H1 (cell line): Measurements from ENCODE around the gene SEC24C. TPM values are rescaled to one million over a fixed set of nuclear protein-coding genes. Genes with fewer than 3 reads are reported as not detected.
A peak's percentile ranks its signal among the peaks of the same experiment; 100 is the strongest.

ENCODE experiments used
- CTCF ChIA-PET: fragments of 300-600 bp; sonication (Branson Sonifier 250); formaldehyde crosslinking; loops from one replicate; lab custom pipeline; 2021; ENCODE audit not compliant: partially characterized antibody; lab: Charles Lee
- POLR2A ChIA-PET: fragments of 300-600 bp; sonication (Branson Sonifier 250); formaldehyde crosslinking; loops from one replicate; lab custom pipeline; 2021; ENCODE audit warnings: inconsistent platforms; ENCODE audit not compliant: partially characterized antibody; lab: Charles Lee
- DNase-seq, 2 experiments: peaks; one replicate each; pipeline versions ENCODE4 v3.0.0 to v3.0.0-alpha.2; 2010 to 2022; ENCODE audit warnings: low spot score in 2 of 2, low read depth in 1 of 2, mixed read lengths in 1 of 2
- FAIRE-seq: peaks from 2 replicates; lab custom pipeline; 2011; peaks lifted over from hg19 to GRCh38; lab: Jason Lieb, UNC
- H2AFZ ChIP-seq: 2 replicates; pipeline ENCODE4 v1.8.1; 2012; ENCODE audit warnings: low read length, inconsistent platforms
- H2AK5ac ChIP-seq: 2 replicates; pipeline ENCODE4 v1.6.1; 2013; ENCODE audit warnings: low read depth, low read length
- H2BK120ac ChIP-seq: replicated peaks from 2 replicates; pipeline ENCODE3; 2013; ENCODE audit warnings: low read depth, low read length, inconsistent platforms
- H2BK12ac ChIP-seq: 2 replicates; pipeline ENCODE4 v1.6.1; 2013; ENCODE audit warnings: low read depth, low read length
- H2BK15ac ChIP-seq: 2 replicates; pipeline ENCODE4 v1.6.1; 2013; ENCODE audit warnings: low read length
- H2BK20ac ChIP-seq: 2 replicates; pipeline ENCODE4 v1.6.1; 2013; ENCODE audit warnings: low read length
- H2BK5ac ChIP-seq: 2 replicates; pipeline ENCODE4 v1.6.1; 2013; ENCODE audit warnings: low read depth, low read length
- H3K14ac ChIP-seq: 2 replicates; pipeline ENCODE4 v1.6.1; 2013; ENCODE audit warnings: inconsistent platforms; ENCODE audit not compliant: insufficient read length
- H3K18ac ChIP-seq: 2 replicates; pipeline ENCODE4 v1.6.1; 2013; ENCODE audit warnings: low read length; ENCODE audit errors: extremely low read depth
- H3K23ac ChIP-seq: 2 replicates; pipeline ENCODE4 v1.6.1; 2013; ENCODE audit warnings: inconsistent platforms; ENCODE audit not compliant: insufficient read length
- H3K23me2 ChIP-seq: 2 replicates; pipeline ENCODE4 v1.6.1; 2013; ENCODE audit warnings: low read depth, low read length
- H3K27ac ChIP-seq: 2 replicates; pipeline ENCODE4 v1.6.1; 2011; ENCODE audit warnings: low read depth, low read length, inconsistent platforms
- H3K27me3 ChIP-seq, 4 experiments: replicated peaks in 1 of 4; 1 replicate in 1 of 4; 2 replicates in 3 of 4; pipeline versions ENCODE4 v1.6.1 to v1.8.1; 2011 to 2013; ENCODE audit warnings: low read length in 3 of 4, mild to moderate bottlenecking in 3 of 4, inconsistent platforms in 2 of 4, mixed read lengths in 2 of 4, moderate library complexity in 1 of 4; ENCODE audit not compliant: control insufficient read depth in 3 of 4, insufficient read depth in 3 of 4; ENCODE audit errors: extremely low read depth in 1 of 4
- H3K36me3 ChIP-seq, 4 experiments: 2 replicates each; pipeline versions ENCODE4 v1.6.1 to v1.8.1; 2011 to 2013; ENCODE audit warnings: mild to moderate bottlenecking in 4 of 4, low read length in 3 of 4, moderate library complexity in 2 of 4, control low read depth in 1 of 4, inconsistent platforms in 1 of 4; ENCODE audit not compliant: insufficient read depth in 4 of 4, control insufficient read depth in 2 of 4
- H3K4ac ChIP-seq: replicated peaks from 2 replicates; pipeline ENCODE3; 2013; ENCODE audit warnings: low read length, low read depth, mixed read lengths, inconsistent platforms; ENCODE audit not compliant: insufficient read length
- H3K4me1 ChIP-seq, 4 experiments: replicated peaks in 1 of 4; 1 replicate in 1 of 4; 2 replicates in 3 of 4; pipeline versions ENCODE4 v1.6.1 to v1.8.1; 2011 to 2013; ENCODE audit warnings: low read length in 3 of 4, inconsistent platforms in 2 of 4, mixed read lengths in 1 of 4; ENCODE audit not compliant: insufficient read depth in 4 of 4, control insufficient read depth in 3 of 4
- H3K4me2 ChIP-seq, 2 experiments: 2 replicates each; pipeline versions ENCODE4 v1.6.1 to v1.8.1; 2011 to 2013; ENCODE audit warnings: low read depth in 2 of 2, low read length in 2 of 2, control low read depth in 1 of 2, inconsistent platforms in 1 of 2, mild to moderate bottlenecking in 1 of 2; ENCODE audit not compliant: insufficient read depth in 1 of 2
- H3K4me3 ChIP-seq, 4 experiments: fragments of 200-600, 300-600 bp in 1 of 4; sonication (generic), shearing (Covaris generic), sonication (Bioruptor Twin) in 1 of 4; 2 replicates each; pipeline versions ENCODE4 v1.5.1 to v1.8.1; 2011 to 2016; ENCODE audit warnings: low read length in 4 of 4, low read depth in 3 of 4, control low read depth in 2 of 4, inconsistent platforms in 2 of 4, mild to moderate bottlenecking in 2 of 4, mixed read lengths in 1 of 4, moderate library complexity in 1 of 4; ENCODE audit not compliant: insufficient read depth in 2 of 4; ENCODE audit errors: extremely low read depth in 1 of 4
- H3K56ac ChIP-seq: replicated peaks from 2 replicates; pipeline ENCODE3; 2013; ENCODE audit warnings: low read depth, mild to moderate bottlenecking, mixed read lengths, low read length, inconsistent platforms; ENCODE audit not compliant: insufficient read length
- H3K79me1 ChIP-seq: 2 replicates; pipeline ENCODE4 v1.6.1; 2013; ENCODE audit warnings: low read depth, low read length, control low read depth
- H3K79me2 ChIP-seq, 2 experiments: 2 replicates each; pipeline versions ENCODE4 v1.6.1 to v1.8.1; 2012 to 2013; ENCODE audit warnings: low read length in 2 of 2, mild to moderate bottlenecking in 2 of 2, inconsistent platforms in 1 of 2; ENCODE audit not compliant: insufficient read depth in 2 of 2, control insufficient read depth in 1 of 2
- H3K9ac ChIP-seq, 4 experiments: replicated peaks in 1 of 4; 1 replicate in 1 of 4; 2 replicates in 3 of 4; pipeline versions ENCODE4 v1.6.1 to v1.8.1; 2011 to 2013; ENCODE audit warnings: low read depth in 3 of 4, low read length in 3 of 4, control low read depth in 2 of 4, mild to moderate bottlenecking in 2 of 4, moderate library complexity in 2 of 4, inconsistent platforms in 1 of 4; ENCODE audit errors: extremely low read depth in 1 of 4
- H3K9me3 ChIP-seq, 2 experiments: 2 replicates each; pipeline versions ENCODE4 v1.6.1 to v1.8.1; 2012 to 2013; ENCODE audit warnings: mild to moderate bottlenecking in 2 of 2, moderate library complexity in 2 of 2, control low read depth in 1 of 2, inconsistent platforms in 1 of 2, low read depth in 1 of 2, low read length in 1 of 2, mixed read lengths in 1 of 2; ENCODE audit not compliant: insufficient read depth in 2 of 2
- H4K20me1 ChIP-seq, 2 experiments: replicated peaks in 1 of 2; 2 replicates each; pipeline versions ENCODE3 to v1.8.1; 2011 to 2013; ENCODE audit warnings: inconsistent platforms in 2 of 2, low read length in 2 of 2, mild to moderate bottlenecking in 1 of 2; ENCODE audit not compliant: insufficient read depth in 2 of 2, control insufficient read depth in 1 of 2
- H4K5ac ChIP-seq: 2 replicates; pipeline ENCODE4 v1.6.1; 2013; ENCODE audit warnings: low read length, low read depth, mixed read lengths, inconsistent platforms; ENCODE audit not compliant: insufficient read length
- H4K8ac ChIP-seq: 2 replicates; pipeline ENCODE4 v1.8.0; 2013; ENCODE audit warnings: mild to moderate bottlenecking, moderate library complexity, low read length, inconsistent platforms; ENCODE audit not compliant: insufficient read depth; ENCODE audit errors: extremely low read depth
- H4K91ac ChIP-seq: replicated peaks from 2 replicates; pipeline ENCODE3; 2013; ENCODE audit warnings: low read length, mixed read lengths, inconsistent platforms; ENCODE audit not compliant: insufficient read length
- BRCA1 ChIP-seq: IDR thresholded peaks from 2 replicates; pipeline ENCODE4 v1.6.1; 2012; ENCODE audit warnings: low read depth, low read length, improper control_type of control experiment
- CBX5 ChIP-seq: fragments of 300-800, 300-1000 bp; sonication (generic); IDR thresholded peaks from 2 replicates; pipeline ENCODE4 v1.7.1; 2016; ENCODE audit warnings: antibody characterized with exemption, low read length, low read depth
- RFX5 ChIP-seq: IDR thresholded peaks from 2 replicates; pipeline ENCODE4 v1.6.1; 2011; ENCODE audit warnings: low read depth, low read length, improper control_type of control experiment, borderline replicate concordance
- SIX5 ChIP-seq: IDR thresholded peaks from 2 replicates; pipeline ENCODE4 v1.6.1; 2011; ENCODE audit warnings: mild to moderate bottlenecking, low read depth, low read length
- TCF12 ChIP-seq: IDR thresholded peaks from 2 replicates; pipeline ENCODE4 v1.6.1; 2011; ENCODE audit warnings: low read depth, mild to moderate bottlenecking, low read length
- WGBS, 2 experiments: shearing (Covaris generic) in 1 of 2; methylation state at CpG; one replicate each; pipeline versions ENCODE4 v1.1.6 to v1.1.7; 2013 to 2015; ENCODE audit warnings: low lambda C conversion rate in 2 of 2, mixed read lengths in 2 of 2, inconsistent platforms in 1 of 2, low coverage in 1 of 2, missing lambda C conversion rate in 1 of 2; ENCODE audit not compliant: insufficient replicate concordance in 2 of 2, insufficient coverage in 1 of 2, insufficient read length in 1 of 2; ENCODE audit errors: extremely low coverage in 1 of 2, missing lambda C conversion rate in 1 of 2; 5-methylcytosine and 5-hydroxymethylcytosine counted together
- polyA plus RNA-seq, 7 experiments: library from polyadenylated mRNA; depleted of rRNA in 3 of 7; stranded (reverse) in 5 of 7; unstranded in 2 of 7; fragments of >200 nt in 5 of 7; fragments of 200-250 nt in 2 of 7; gene quantifications; 1 replicate in 5 of 7; 2 replicates in 1 of 7; 4 replicates in 1 of 7; pipeline versions ENCODE4 v1.2.1 to v1.2.3, GENCODE V29; 2011 to 2013; ENCODE audit warnings: missing spikeins in 2 of 7, mixed read lengths in 2 of 7
- total RNA-seq: library from RNA; stranded (reverse); fragmentation: NEBNext Ultra II Directional; extraction: Animal tissue kit (Norgen Biotek cat#: 25700); gene quantifications from 2 replicates; pipeline ENCODE4 v1.2.1, GENCODE V29; 2021

The SEC24C gene
- total and polyA plus RNA-seq, 2 of the 8 experiments (the other 6 are each of a cell fraction or from before 2014, with no cell fraction given): 63.2 to 67.4 TPM

- H3K27me3 ChIP-seq: no peaks in the 10 kb centered on the region; a peak in 1 of 7 replicates
- H2BK20ac ChIP-seq: no peak overlapping the region
- FAIRE-seq: no peak
- no peak overlapping the region for H2BK15ac ChIP-seq
- H3K79me2 ChIP-seq: peaks cover 0 to 15% of the 10 kb centered on the region in 2 experiments; a peak in 2 of 4 replicates
- peaks cover 2% of the 10 kb centered on the region; the same call in 1 of the 2 replicates for H3K79me1 ChIP-seq
- no peak for DNase-seq
- no peak for TF ChIP-seq SIX5
- TF ChIP-seq RFX5: no peak
- no peak for TF ChIP-seq CBX5
- TF ChIP-seq TCF12: no peak
- TF ChIP-seq BRCA1: no peak
- H2BK12ac ChIP-seq: no peak overlapping the region
- H4K8ac ChIP-seq: no peak overlapping the region; the same call in 1 of the 2 replicates
- H3K14ac ChIP-seq: no peak overlapping the region
- WGBS, 2 experiments: 33% methylated on average over 28 of the region's 29 CpGs; no CpG with 5 or more reads in 1 of the 2 experiments
- H3K4me1 ChIP-seq: peaks cover 3 to 13% (median 8%) of the 10 kb centered on the region in 4 experiments; a peak in 5 of 7 replicates
- peaks cover 10% of the 10 kb centered on the region for H3K23me2 ChIP-seq
- peak overlapping the region; percentile 28; the same call in 1 of the 2 replicates for H2AFZ ChIP-seq
- ChIA-PET CTCF (interaction anchor here (0.6 to 3.4 kb wide), 9 partner anchors 9 to 428 kb away, joined by 3 to 13 read pairs (median 3); partner anchors contain the start of gene CHCHD1), POLR2A (interaction anchor here (0.6 to 6.2 kb wide), 22 partner anchors 10 to 1423 kb away, joined by 3 to 79 read pairs (median 6); partner anchors contain the start of genes ADK, AP3M1, CAMK2G and CHCHD1)
- peaks cover 7 to 44% (median 16%) of the 10 kb centered on the region in 4 experiments for H3K36me3 ChIP-seq
- H3K27ac ChIP-seq: no peak overlapping the region
- H3K23ac ChIP-seq: no peak overlapping the region
- no peak overlapping the region for H3K4ac ChIP-seq
- peaks cover 2 to 13% of the 10 kb centered on the region in 2 experiments for H4K20me1 ChIP-seq
- no peaks in the 10 kb centered on the region for H3K9me3 ChIP-seq
- 0 out of 2 replicates have a peak overlapping the region, but pooled peaks have one; percentile 94 for H2BK5ac ChIP-seq
- peak overlapping the region; percentile 84 to 91 (median 87) for H3K4me3 ChIP-seq
- no peak overlapping the region for H4K5ac ChIP-seq
- H3K4me2 ChIP-seq: peak overlapping the region; percentile 97
- H2AK5ac ChIP-seq: no peak overlapping the region
- peak overlapping the region; percentile 13 for H3K56ac ChIP-seq
- H2BK120ac ChIP-seq: no peak overlapping the region
- peak overlapping the region; percentile 81; the same call in 1 of the 2 replicates for H3K18ac ChIP-seq
- H3K9ac ChIP-seq: peak overlapping the region in 3 of 4 experiments; percentile 47 to 78 (median 76); a peak in 4 of 7 replicates
- H4K91ac ChIP-seq: no peak overlapping the region
Measured at GRCh38 chr10:73773152-73773879, 29.1 kb downstream of the SEC24C start.
